Esophagus muscularis mucosa (tissue), 4 donors: ENCODE results near the gene TNC. TPM values are rescaled to one million over a fixed set of nuclear protein-coding genes. Genes with fewer than 3 reads are reported as not detected.

Source experiments
- DNase-seq: peaks from one replicate; pipeline ENCODE4 v3.0.0-alpha.2; 2017; ENCODE audit errors: extremely low spot score
- H3K27ac ChIP-seq, 4 donors: fragments of 200-600 bp; sonication (generic); replicated peaks in 1 of 4; 1 replicate in 3 of 4; 2 replicates in 1 of 4; pipeline ENCODE4 v1.5.1; 2016 to 2019; ENCODE audit warnings: mild to moderate bottlenecking in 1 of 4
- H3K27me3 ChIP-seq, 4 donors: fragments of 200-600 bp; sonication (generic); one replicate each; pipeline versions ENCODE4 v1.5.1 to v1.6.0; 2016 to 2019
- H3K36me3 ChIP-seq, 4 donors: fragments of 200-600 bp; sonication (generic); one replicate each; pipeline ENCODE4 v1.5.1; 2016 to 2019
- H3K4me1 ChIP-seq, 4 donors: fragments of 200-600 bp; sonication (generic); one replicate each; pipeline ENCODE4 v1.5.1; 2016 to 2019
- H3K4me3 ChIP-seq, 4 donors: fragments of 200-600 bp; sonication (generic); 1 replicate in 2 of 4; 2 replicates in 2 of 4; pipeline ENCODE4 v1.5.1; 2016 to 2019; ENCODE audit warnings: mild to moderate bottlenecking in 4 of 4, moderate library complexity in 1 of 4
- H3K9me3 ChIP-seq, 4 donors: fragments of 200-600 bp; sonication (generic); 1 replicate in 3 of 4; 2 replicates in 1 of 4; pipeline ENCODE4 v1.5.1; 2016 to 2019
- CTCF ChIP-seq, 3 experiments: fragments of 200-600 bp in 2 of 3; fragments of 450-650 bp in 1 of 3; sonication (generic) in 2 of 3; IDR thresholded peaks; one replicate each; pipeline ENCODE4 v1.5.1; 2017 to 2019; ENCODE audit warnings: antibody characterized with exemption in 3 of 3, mild to moderate bottlenecking in 2 of 3, moderate library complexity in 1 of 3
- EP300 ChIP-seq: sonication (generic); formaldehyde crosslinking; IDR thresholded peaks from one replicate; pipeline ENCODE4 v1.6.1; 2017; ENCODE audit warnings: antibody characterized with exemption
- POLR2A ChIP-seq: fragments of 450-650 bp; IDR thresholded peaks from one replicate; pipeline ENCODE4 v1.6.1; 2017; ENCODE audit warnings: antibody characterized with exemption, moderate library complexity, mild to moderate bottlenecking, low read depth
- POLR2AphosphoS5 ChIP-seq, 2 donors: sonication (generic); formaldehyde crosslinking; IDR thresholded peaks; one replicate each; pipeline ENCODE4 v1.6.1; 2017; ENCODE audit warnings: antibody characterized with exemption in 2 of 2
- WGBS: methylation state at CpG from one replicate; pipeline ENCODE4 v1.1.5; 2018; 5-methylcytosine and 5-hydroxymethylcytosine counted together
- intact Hi-C: fragments of 100-400 bp; cut with DNase I; formaldehyde crosslinking; loops from one replicate; pipeline ENCODE4 v1.15.1; 2023
- total RNA-seq, 4 donors: library from RNA; depleted of rRNA; stranded (reverse); fragments of >200 nt; gene quantifications; one replicate each; pipeline versions ENCODE4 v1.1.0 to v1.2.1, GENCODE V29; 2016

TNC gene
- total RNA-seq, 4 donors from 2014 or later = 216 to 576 (median 478) TPM

- H3K27me3 ChIP-seq = no peaks in the 10 kb centered on the region
- no peak overlapping the region for H3K4me3 ChIP-seq
- no peaks in the 10 kb centered on the region for H3K36me3 ChIP-seq
- no peaks in the 10 kb centered on the region for H3K9me3 ChIP-seq
- 55% methylated on average over 1 of the region's 1 CpG for WGBS
- intact Hi-C loops = no loop called here
- peaks cover 0 to 70% (median 46%) of the 10 kb centered on the region in 4 donors for H3K4me1 ChIP-seq
- no peak for DNase-seq
- TF ChIP-seq POLR2AphosphoS5 (IDR thresholded peaks at IDR 0.05) (no peak), POLR2A (no peak), EP300 (no peak), CTCF (IDR thresholded peaks at IDR 0.05) (no peak)
- peak overlapping the region in 3 of 4 donors; percentile 46 to 68 (median 54) for H3K27ac ChIP-seq
Observed at GRCh38 chr9:115106001-115106400, 12.0 kb downstream of the TNC start.

GRCh38 chr9:115104908-115105307, 13.0 kb downstream of the TNC start:
- H3K36me3 ChIP-seq = no peaks in the 10 kb centered on the region

GRCh38 chr9:115103746-115104477, 14.0 kb downstream of the TNC start:
- no peaks in the 10 kb centered on the region for H3K36me3 ChIP-seq
- peak overlapping the region in 1 of 4 donors; percentile 68 for H3K27ac ChIP-seq
- DNase-seq = no peak
- 83% methylated on average over 3 of the region's 3 CpGs for WGBS
- no peaks in the 10 kb centered on the region for H3K9me3 ChIP-seq
- H3K4me3 ChIP-seq = no peak overlapping the region
- H3K4me1 ChIP-seq = peaks cover 0 to 68% (median 52%) of the 10 kb centered on the region in 4 donors
- intact Hi-C loops = no loop called here
- H3K27me3 ChIP-seq = no peaks in the 10 kb centered on the region
- TF ChIP-seq POLR2AphosphoS5 (IDR thresholded peaks at IDR 0.05) (no peak), EP300 (no peak), POLR2A (no peak), CTCF (IDR thresholded peaks at IDR 0.05) (no peak)

More at GRCh38 chr9:115104908-115105307, 13.0 kb downstream of the TNC start:
- TF ChIP-seq POLR2A = no peak
- peak in 1 of 2 donors; percentile 13 for TF ChIP-seq POLR2AphosphoS5 (IDR thresholded peaks at IDR 0.05)
- Histone ChIP-seq H3K27ac (peak overlapping the region in 2 of 4 donors; percentile 54 to 68), H3K4me1 (peaks cover 0 to 66% (median 50%) of the 10 kb centered on the region in 4 donors), H3K27me3 (no peaks in the 10 kb centered on the region), H3K9me3 (no peaks in the 10 kb centered on the region), H3K4me3 (no peak overlapping the region)
- 66% methylated on average over 4 of the region's 4 CpGs for WGBS
- intact Hi-C loops = no loop called here
- no peak for DNase-seq

- H3K27me3 ChIP-seq = no peaks in the 10 kb centered on the region
- DNase-seq = no peak
- no peaks in the 10 kb centered on the region for H3K36me3 ChIP-seq
- peak overlapping the region in 3 of 4 donors; percentile 59 to 70 (median 63) for H3K27ac ChIP-seq
- 67% methylated on average over 1 of the region's 1 CpG for WGBS
- intact Hi-C loops = no loop called here
- TF ChIP-seq CTCF (IDR thresholded peaks at IDR 0.05) (no peak), POLR2AphosphoS5 (IDR thresholded peaks at IDR 0.05) (no peak), EP300 (no peak), POLR2A (no peak)
- H3K9me3 ChIP-seq = no peaks in the 10 kb centered on the region
- H3K4me1 ChIP-seq = peaks cover 0 to 67% (median 36%) of the 10 kb centered on the region in 4 donors
- no peak overlapping the region for H3K4me3 ChIP-seq
Observed at GRCh38 chr9:115099901-115100300, 18.1 kb downstream of the TNC start.

GRCh38 chr9:115098226-115098965, 19.6 kb downstream of the TNC start:
- Histone ChIP-seq H3K4me1 (peaks cover 0 to 74% (median 39%) of the 10 kb centered on the region in 4 donors), H3K36me3 (no peaks in the 10 kb centered on the region), H3K9me3 (no peaks in the 10 kb centered on the region), H3K4me3 (no peak overlapping the region), H3K27me3 (no peaks in the 10 kb centered on the region), H3K27ac (peak overlapping the region; percentile 37 to 70 (median 61))
- no peak for TF ChIP-seq CTCF (IDR thresholded peaks at IDR 0.05)
- TF ChIP-seq POLR2A = no peak
- no peak for TF ChIP-seq POLR2AphosphoS5 (IDR thresholded peaks at IDR 0.05)
- TF ChIP-seq EP300 = no peak
- 31% methylated on average over 5 of the region's 5 CpGs for WGBS
- intact Hi-C loops = no loop called here
- no peak for DNase-seq
